Measurements from ENCODE around the gene FRS2. TPM values are rescaled to one million over a fixed set of nuclear protein-coding genes. Genes with fewer than 3 reads are reported as not detected.

Gene FRS2
- total RNA-seq, 1 experiment from 2014 or later: 23.3 TPM

DNA sequence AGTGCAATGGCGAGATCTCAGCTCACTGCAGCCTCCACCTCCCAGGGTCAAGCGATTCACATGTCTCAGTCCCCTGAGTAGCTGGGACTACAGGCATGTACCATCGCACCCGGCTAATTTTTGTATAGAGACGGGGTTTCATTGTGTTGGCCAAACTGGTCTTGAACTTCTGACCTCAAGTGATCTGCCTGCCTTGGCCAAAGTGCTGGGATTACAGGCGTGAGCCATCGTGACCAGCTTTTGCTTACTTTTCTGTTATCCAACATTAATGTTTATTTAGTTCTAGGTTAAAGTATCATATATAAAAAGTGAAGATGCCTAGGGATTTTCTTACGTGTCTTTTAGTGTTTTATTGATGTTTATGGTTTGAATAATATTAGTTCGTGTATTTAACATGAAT, 86.2 kb downstream of the FRS2 start:
- H3K4me2 ChIP-seq: no peak overlapping the region
- H4K20me1 ChIP-seq (ENCODE audit: insufficient read depth): no peaks in the 10 kb centered on the region; the same call in 1 of the 2 replicates
- H3K9me3 ChIP-seq (ENCODE audit: insufficient read depth, low read depth): no peaks in the 10 kb centered on the region
- H2AFZ ChIP-seq: no peak overlapping the region
- H3F3A ChIP-seq (ENCODE audit: insufficient read depth, low read depth): peaks cover 3% of the 10 kb centered on the region; the same call in 1 of the 2 replicates
- TF ChIP-seq CTCF (conservative IDR thresholded peaks at IDR 0.05): no peak
- 0 out of 2 replicates have a peak, but pooled peaks cover 4% of the 10 kb centered on the region for H3K4me1 ChIP-seq (replicated peaks; ENCODE audit: insufficient read depth)
- H3K79me2 ChIP-seq (ENCODE audit: low read depth): peaks cover 6% of the 10 kb centered on the region; the same call in 1 of the 2 replicates
- H3K4me3 ChIP-seq: no peak overlapping the region
- DNase-seq: no peak
- no peak overlapping the region for H3K27ac ChIP-seq
- no peaks in the 10 kb centered on the region for H3K27me3 ChIP-seq (ENCODE audit: insufficient read depth, low read depth)
- ChIA-PET CTCF (interaction anchor here (0.6 kb wide), 1 partner anchor 60 kb away, joined by 4 read pairs; no protein-coding TSS in a partner anchor), POLR2A (ENCODE audit: unreplicated experiment) (no interaction called here)
- no peaks in the 10 kb centered on the region for H3K9me2 ChIP-seq (ENCODE audit: insufficient read depth)
- no TSS peak for BruUV-seq (replicated peaks)
- intact Hi-C loops (cut with micrococcal nuclease; ENCODE audit: unreplicated experiment): no loop called here
- no peaks in the 10 kb centered on the region for H3K36me3 ChIP-seq (ENCODE audit: low read depth)

DNA sequence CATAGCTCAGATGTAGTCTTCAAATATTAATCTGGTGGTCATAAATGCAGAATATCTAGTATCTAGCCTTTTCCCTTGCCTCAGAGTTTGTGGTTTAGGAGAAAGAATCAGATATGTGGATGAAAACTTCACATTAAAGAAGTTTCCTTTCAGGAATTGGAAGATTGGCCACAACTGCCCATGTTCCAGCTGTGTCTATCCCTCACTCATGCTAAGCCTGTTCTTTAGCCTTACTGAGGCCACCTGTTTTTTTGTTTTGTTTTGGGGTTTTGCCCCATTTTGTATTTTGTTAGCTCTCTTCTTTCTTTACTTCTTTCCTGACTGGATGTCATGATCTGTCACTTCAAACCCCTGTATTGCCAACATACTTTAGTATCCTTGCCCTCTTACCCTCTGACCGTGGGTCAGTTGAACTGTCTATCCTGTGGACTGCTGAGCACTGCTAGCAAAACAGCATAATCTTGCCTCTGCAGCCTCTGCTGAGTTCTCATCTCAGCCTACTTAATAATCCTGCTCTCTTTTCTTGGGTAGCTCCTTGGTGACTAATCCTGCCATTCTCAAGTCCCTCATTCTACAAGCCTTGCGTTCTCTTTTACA, 93.1 kb downstream of the FRS2 start:
- no peak overlapping the region for H3K4me3 ChIP-seq
- no peaks in the 10 kb centered on the region for H3K9me2 ChIP-seq (ENCODE audit: insufficient read depth)
- H3K27ac ChIP-seq: no peak overlapping the region
- 0 out of 2 replicates have a peak, but pooled peaks cover 3% of the 10 kb centered on the region for H3F3A ChIP-seq (ENCODE audit: insufficient read depth, low read depth)
- no peak for TF ChIP-seq EZH2 (IDR thresholded peaks at IDR 0.05; ENCODE audit: low read depth)
- TF ChIP-seq CTCF (conservative IDR thresholded peaks at IDR 0.05): no peak
- CTCF ChIA-PET: no interaction called here
- peaks cover 6% of the 10 kb centered on the region; the same call in 1 of the 2 replicates for H3K79me2 ChIP-seq (ENCODE audit: low read depth)
- DNase-seq: no peak
- POLR2A ChIA-PET (ENCODE audit: unreplicated experiment): no interaction called here
- no peak overlapping the region for H2AFZ ChIP-seq
- no peaks in the 10 kb centered on the region for H3K4me1 ChIP-seq (replicated peaks; ENCODE audit: insufficient read depth)
- 0 out of 2 replicates have a peak, but pooled peaks cover 9% of the 10 kb centered on the region for H3K36me3 ChIP-seq (ENCODE audit: low read depth)
- no peaks in the 10 kb centered on the region for H3K27me3 ChIP-seq (ENCODE audit: insufficient read depth, low read depth)
- BruUV-seq (replicated peaks): no TSS peak
- intact Hi-C loops (cut with micrococcal nuclease; ENCODE audit: unreplicated experiment): no loop called here
- no peaks in the 10 kb centered on the region for H3K9me3 ChIP-seq (ENCODE audit: insufficient read depth, low read depth)
- H4K20me1 ChIP-seq (ENCODE audit: insufficient read depth): 0 out of 2 replicates have a peak, but pooled peaks cover 3% of the 10 kb centered on the region
- no peak overlapping the region for H3K4me2 ChIP-seq

DNA sequence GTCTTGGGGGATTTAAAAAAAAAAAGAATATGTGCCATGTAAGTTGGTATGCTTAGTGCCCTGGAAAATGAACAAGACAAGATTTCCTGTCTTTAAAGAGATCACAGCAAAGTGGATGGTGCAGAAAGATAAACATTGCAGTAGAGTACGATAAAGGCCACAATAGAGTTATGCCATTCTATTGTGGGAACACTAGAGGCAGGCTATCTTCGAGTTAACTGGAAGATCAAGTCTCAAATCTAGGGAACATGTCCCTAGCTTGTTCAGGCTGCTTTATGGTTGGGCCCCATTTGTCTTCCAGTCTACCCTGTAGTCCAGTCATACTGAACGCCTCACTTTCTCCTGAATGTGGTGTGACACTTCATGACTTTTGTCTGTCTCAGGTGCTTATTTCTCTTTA, 96.4 kb downstream of the FRS2 start:
- no peaks in the 10 kb centered on the region for H3K9me3 ChIP-seq (ENCODE audit: insufficient read depth, low read depth)
- BruUV-seq (replicated peaks): no TSS peak
- H3F3A ChIP-seq (ENCODE audit: insufficient read depth, low read depth): 0 out of 2 replicates have a peak, but pooled peaks cover 12% of the 10 kb centered on the region
- H3K4me3 ChIP-seq: no peak overlapping the region
- peaks cover 15% of the 10 kb centered on the region for H3K36me3 ChIP-seq (ENCODE audit: low read depth)
- no peak for TF ChIP-seq EZH2 (IDR thresholded peaks at IDR 0.05; ENCODE audit: low read depth)
- TF ChIP-seq CTCF (conservative IDR thresholded peaks at IDR 0.05): no peak
- no peaks in the 10 kb centered on the region for H3K4me1 ChIP-seq (replicated peaks; ENCODE audit: insufficient read depth)
- H3K79me2 ChIP-seq (ENCODE audit: low read depth): 0 out of 2 replicates have a peak, but pooled peaks cover 3% of the 10 kb centered on the region
- peaks cover 7% of the 10 kb centered on the region; the same call in 1 of the 2 replicates for H4K20me1 ChIP-seq (ENCODE audit: insufficient read depth)
- ChIA-PET POLR2A (ENCODE audit: unreplicated experiment) (interaction anchor here (0.7 kb wide), 1 partner anchor 19 kb away, joined by 3 read pairs; the partner anchor contains the start of gene CCT2), CTCF (no interaction called here)
- intact Hi-C loops (cut with micrococcal nuclease; ENCODE audit: unreplicated experiment): no loop called here
- no peak overlapping the region for H3K27ac ChIP-seq
- H3K9me2 ChIP-seq (ENCODE audit: insufficient read depth): no peaks in the 10 kb centered on the region
- DNase-seq: no peak
- H2AFZ ChIP-seq: no peak overlapping the region
- H3K27me3 ChIP-seq (ENCODE audit: insufficient read depth, low read depth): no peaks in the 10 kb centered on the region
- H3K4me2 ChIP-seq: no peak overlapping the region

All from PC-9 (cell line).